Lung (tissue), 12 donors: ENCODE results near the gene RBM6. TPM values are rescaled to one million over a fixed set of nuclear protein-coding genes. Genes with fewer than 3 reads are reported as not detected.
A peak's percentile ranks its signal among the peaks of the same experiment; 100 is the strongest.

Experiments
- ATAC-seq: fragments of 200-7000 bp; cut with Tn5 transposase; one replicate; pipeline ENCODE4 v1.9.1; 2020; ENCODE audit warnings: moderate number of reproducible peaks; ENCODE audit not compliant: insufficient read depth, low FRiP score
- DNase-seq, 3 donors: peaks; one replicate each; pipeline ENCODE4 v3.0.0-alpha.2; 2013 to 2017
- H3K27ac ChIP-seq, 2 donors: one replicate each; pipeline ENCODE4 v1.5.1; 2013; ENCODE audit warnings: mild to moderate bottlenecking in 2 of 2, moderate library complexity in 2 of 2, control low read depth in 1 of 2, inconsistent platforms in 1 of 2, low read depth in 1 of 2, low read length in 1 of 2
- H3K27me3 ChIP-seq, 3 donors: one replicate each; pipeline ENCODE4 v1.5.1; 2013; ENCODE audit warnings: low read length in 2 of 3; ENCODE audit not compliant: control insufficient read depth in 3 of 3, insufficient read depth in 3 of 3
- H3K36me3 ChIP-seq, 4 donors: one replicate each; pipeline ENCODE4 v1.5.1; 2013; ENCODE audit warnings: low read length in 4 of 4, mild to moderate bottlenecking in 1 of 4, moderate library complexity in 1 of 4; ENCODE audit not compliant: control insufficient read depth in 4 of 4, insufficient read depth in 4 of 4
- H3K4me1 ChIP-seq, 5 donors: one replicate each; pipeline ENCODE4 v1.5.1; 2013; ENCODE audit warnings: low read length in 5 of 5, mild to moderate bottlenecking in 2 of 5, moderate library complexity in 1 of 5; ENCODE audit not compliant: control insufficient read depth in 5 of 5, insufficient read depth in 5 of 5
- H3K4me3 ChIP-seq: one replicate; pipeline ENCODE4 v1.5.1; 2013; ENCODE audit warnings: mild to moderate bottlenecking, control low read depth, moderate library complexity
- H3K9ac ChIP-seq, 2 donors: one replicate each; pipeline ENCODE4 v1.5.1; 2013; ENCODE audit warnings: low read length in 2 of 2, control low read depth in 1 of 2; ENCODE audit not compliant: insufficient read depth in 1 of 2
- H3K9me3 ChIP-seq, 4 donors: one replicate each; pipeline ENCODE4 v1.5.1; 2013; ENCODE audit warnings: low read length in 3 of 4, mild to moderate bottlenecking in 1 of 4, moderate library complexity in 1 of 4; ENCODE audit not compliant: control insufficient read depth in 4 of 4, insufficient read depth in 3 of 4
- CTCF ChIP-seq: IDR thresholded peaks from 2 replicates; pipeline ENCODE4 v1.5.1; 2012; ENCODE audit warnings: mild to moderate bottlenecking; ENCODE audit errors: control extremely low read depth, extremely low read depth
- WGBS, 2 donors: extraction: QIAGEN DNeasy Blood & Tissue Kit; methylation state at CpG; one replicate each; pipeline ENCODE4 v1.1.7; 2013; 5-methylcytosine and 5-hydroxymethylcytosine counted together
- polyA plus RNA-seq, 2 donors: library from polyadenylated mRNA; stranded (reverse); fragments of 200-250 nt; gene quantifications; one replicate each; pipeline ENCODE4 v1.2.1, GENCODE V29; 2013
- total RNA-seq, 2 donors: library from RNA; depleted of rRNA in 1 of 2; stranded (reverse); fragments of >200 nt in 1 of 2; gene quantifications; one replicate each; pipeline ENCODE4 v1.2.1, GENCODE V29; 2014 to 2021
- donor health status: control.
- donor health status: control.
- donor health status: Bipolar disorder and iron deficiency.
- donor health status: healthy.
- donor health status: DM: yes; HTN: yes; CAD: no.

The RBM6 gene
- total and polyA plus RNA-seq, 4 donors = 42.1 to 126 (median 79.7) TPM

- Histone ChIP-seq H3K27me3 (no peaks in the 10 kb centered on the region), H3K9ac (no peak overlapping the region), H3K27ac (no peak overlapping the region), H3K4me3 (no peak overlapping the region), H3K9me3 (no peaks in the 10 kb centered on the region), H3K36me3 (peaks cover 0 to 23% (median 0%) of the 10 kb centered on the region in 4 donors), H3K4me1 (peaks cover 0 to 29% (median 9%) of the 10 kb centered on the region in 5 donors)
- ATAC-seq (no peak), DNase-seq (no peak)
- WGBS, 2 donors = 85% methylated on average over 6 of the region's 6 CpGs
- no peak for TF ChIP-seq CTCF
Measured at GRCh38 chr3:49898991-49899390, 41.0 kb upstream of the RBM6 start.

- Histone ChIP-seq H3K27ac (peak overlapping the region in 1 of 2 donors; percentile 65), H3K4me3 (no peak overlapping the region), H3K27me3 (no peaks in the 10 kb centered on the region), H3K36me3 (peaks cover 0 to 23% (median 0%) of the 10 kb centered on the region in 4 donors), H3K9ac (no peak overlapping the region), H3K9me3 (no peaks in the 10 kb centered on the region), H3K4me1 (peaks cover 0 to 34% (median 14%) of the 10 kb centered on the region in 5 donors)
- 64 to 73% methylated on average over 5 of the region's 5 CpGs for WGBS, 2 donors
- ATAC-seq (no peak), DNase-seq (peak in 2 of 3 donors; percentile 42)
- TF ChIP-seq CTCF = no peak
Measured at GRCh38 chr3:49899815-49900214, 40.1 kb upstream of the RBM6 start.

- peaks cover 0 to 34% (median 14%) of the 10 kb centered on the region in 5 donors for H3K4me1 ChIP-seq
- 62 to 80% methylated on average over 8 of the region's 8 CpGs for WGBS, 2 donors
- no peaks in the 10 kb centered on the region for H3K27me3 ChIP-seq
- H3K36me3 ChIP-seq = peaks cover 0 to 19% (median 0%) of the 10 kb centered on the region in 4 donors
- H3K9me3 ChIP-seq = no peaks in the 10 kb centered on the region
- ATAC-seq (peak; percentile 68), DNase-seq (no peak)
- no peak for TF ChIP-seq CTCF
- peak overlapping the region in 1 of 2 donors; percentile 65 for H3K27ac ChIP-seq
- H3K9ac ChIP-seq = no peak overlapping the region
- H3K4me3 ChIP-seq = no peak overlapping the region
Measured at GRCh38 chr3:49900491-49901153, 39.3 kb upstream of the RBM6 start.
